ENCODE data around the gene PDCD2L. TPM values are rescaled to one million over a fixed set of nuclear protein-coding genes. Genes with fewer than 3 reads are reported as not detected.
A peak's percentile ranks its signal among the peaks of the same experiment; 100 is the strongest.

Gene PDCD2L
- total and polyA plus RNA-seq, 9 of the 15 experiments (the other 6 are each of a cell fraction or from before 2014, with no cell fraction given), result 12.1 to 68.5 (median 56.3) TPM

DNA sequence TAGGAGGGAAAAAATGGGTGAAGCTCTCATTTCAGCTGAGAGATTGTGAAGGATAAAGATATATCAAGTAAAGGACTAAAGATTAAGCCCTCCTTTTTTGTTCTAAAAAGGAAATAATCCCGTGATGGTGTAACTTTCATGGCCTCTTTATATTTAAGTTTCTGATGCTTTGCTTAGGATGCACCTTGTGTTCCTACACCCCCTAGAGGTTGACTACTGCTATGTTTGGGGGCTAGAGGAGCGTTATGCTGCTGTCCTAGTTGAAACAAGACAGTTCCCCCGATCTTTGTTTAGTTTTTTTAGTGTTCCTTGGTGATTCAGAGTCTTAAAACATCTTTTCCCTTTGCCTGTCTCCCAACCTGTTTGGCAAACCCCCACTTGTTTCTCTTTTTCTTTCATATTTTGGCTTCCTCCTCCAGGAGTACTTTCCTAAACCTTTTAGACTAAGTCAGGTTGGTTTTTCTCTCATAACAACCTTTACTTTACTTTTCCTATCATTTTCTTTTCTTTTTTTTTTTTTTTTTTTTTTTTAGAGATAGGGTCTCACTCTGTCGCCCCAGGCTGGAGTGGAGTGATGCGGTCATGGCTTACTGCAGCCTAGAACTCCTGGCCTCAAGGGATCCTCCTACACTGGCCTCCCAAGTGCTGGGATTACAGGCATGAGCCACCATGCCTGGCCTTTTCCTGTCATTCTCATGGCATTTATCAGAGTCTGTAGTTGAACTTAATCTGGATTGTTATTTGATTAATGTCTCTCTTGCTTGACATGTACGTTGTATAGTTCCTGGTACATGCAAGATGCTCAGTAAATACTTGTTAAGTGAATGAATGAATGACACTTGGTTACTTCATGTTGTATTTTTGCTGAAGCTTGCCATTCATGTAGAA, 26.8 kb downstream of the PDCD2L start (continued):
- TF ChIP-seq, protein P1, sequence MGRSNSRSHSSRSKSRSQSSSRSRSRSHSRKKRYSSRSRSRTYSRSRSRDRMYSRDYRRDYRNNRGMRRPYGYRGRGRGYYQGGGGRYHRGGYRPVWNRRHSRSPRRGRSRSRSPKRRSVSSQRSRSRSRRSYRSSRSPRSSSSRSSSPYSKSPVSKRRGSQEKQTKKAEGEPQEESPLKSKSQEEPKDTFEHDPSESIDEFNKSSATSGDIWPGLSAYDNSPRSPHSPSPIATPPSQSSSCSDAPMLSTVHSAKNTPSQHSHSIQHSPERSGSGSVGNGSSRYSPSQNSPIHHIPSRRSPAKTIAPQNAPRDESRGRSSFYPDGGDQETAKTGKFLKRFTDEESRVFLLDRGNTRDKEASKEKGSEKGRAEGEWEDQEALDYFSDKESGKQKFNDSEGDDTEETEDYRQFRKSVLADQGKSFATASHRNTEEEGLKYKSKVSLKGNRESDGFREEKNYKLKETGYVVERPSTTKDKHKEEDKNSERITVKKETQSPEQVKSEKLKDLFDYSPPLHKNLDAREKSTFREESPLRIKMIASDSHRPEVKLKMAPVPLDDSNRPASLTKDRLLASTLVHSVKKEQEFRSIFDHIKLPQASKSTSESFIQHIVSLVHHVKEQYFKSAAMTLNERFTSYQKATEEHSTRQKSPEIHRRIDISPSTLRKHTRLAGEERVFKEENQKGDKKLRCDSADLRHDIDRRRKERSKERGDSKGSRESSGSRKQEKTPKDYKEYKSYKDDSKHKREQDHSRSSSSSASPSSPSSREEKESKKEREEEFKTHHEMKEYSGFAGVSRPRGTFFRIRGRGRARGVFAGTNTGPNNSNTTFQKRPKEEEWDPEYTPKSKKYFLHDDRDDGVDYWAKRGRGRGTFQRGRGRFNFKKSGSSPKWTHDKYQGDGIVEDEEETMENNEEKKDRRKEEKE (IDR thresholded peaks at IDR 0.05; ENCODE audit: borderline replicate concordance in 1 of 2, control insufficient read depth in 1 of 2, low read depth in 2 of 2, low read length in 1 of 2), result no peak
- peak; percentile 21 to 44; a peak in 3 of 4 replicates for TF ChIP-seq RAD21 (CRISPR knock-in tag; conservative IDR thresholded peaks at IDR 0.05 in 1 of 2, IDR thresholded peaks at IDR 0.05 in 1 of 2)
- TF ChIP-seq, protein P2, sequence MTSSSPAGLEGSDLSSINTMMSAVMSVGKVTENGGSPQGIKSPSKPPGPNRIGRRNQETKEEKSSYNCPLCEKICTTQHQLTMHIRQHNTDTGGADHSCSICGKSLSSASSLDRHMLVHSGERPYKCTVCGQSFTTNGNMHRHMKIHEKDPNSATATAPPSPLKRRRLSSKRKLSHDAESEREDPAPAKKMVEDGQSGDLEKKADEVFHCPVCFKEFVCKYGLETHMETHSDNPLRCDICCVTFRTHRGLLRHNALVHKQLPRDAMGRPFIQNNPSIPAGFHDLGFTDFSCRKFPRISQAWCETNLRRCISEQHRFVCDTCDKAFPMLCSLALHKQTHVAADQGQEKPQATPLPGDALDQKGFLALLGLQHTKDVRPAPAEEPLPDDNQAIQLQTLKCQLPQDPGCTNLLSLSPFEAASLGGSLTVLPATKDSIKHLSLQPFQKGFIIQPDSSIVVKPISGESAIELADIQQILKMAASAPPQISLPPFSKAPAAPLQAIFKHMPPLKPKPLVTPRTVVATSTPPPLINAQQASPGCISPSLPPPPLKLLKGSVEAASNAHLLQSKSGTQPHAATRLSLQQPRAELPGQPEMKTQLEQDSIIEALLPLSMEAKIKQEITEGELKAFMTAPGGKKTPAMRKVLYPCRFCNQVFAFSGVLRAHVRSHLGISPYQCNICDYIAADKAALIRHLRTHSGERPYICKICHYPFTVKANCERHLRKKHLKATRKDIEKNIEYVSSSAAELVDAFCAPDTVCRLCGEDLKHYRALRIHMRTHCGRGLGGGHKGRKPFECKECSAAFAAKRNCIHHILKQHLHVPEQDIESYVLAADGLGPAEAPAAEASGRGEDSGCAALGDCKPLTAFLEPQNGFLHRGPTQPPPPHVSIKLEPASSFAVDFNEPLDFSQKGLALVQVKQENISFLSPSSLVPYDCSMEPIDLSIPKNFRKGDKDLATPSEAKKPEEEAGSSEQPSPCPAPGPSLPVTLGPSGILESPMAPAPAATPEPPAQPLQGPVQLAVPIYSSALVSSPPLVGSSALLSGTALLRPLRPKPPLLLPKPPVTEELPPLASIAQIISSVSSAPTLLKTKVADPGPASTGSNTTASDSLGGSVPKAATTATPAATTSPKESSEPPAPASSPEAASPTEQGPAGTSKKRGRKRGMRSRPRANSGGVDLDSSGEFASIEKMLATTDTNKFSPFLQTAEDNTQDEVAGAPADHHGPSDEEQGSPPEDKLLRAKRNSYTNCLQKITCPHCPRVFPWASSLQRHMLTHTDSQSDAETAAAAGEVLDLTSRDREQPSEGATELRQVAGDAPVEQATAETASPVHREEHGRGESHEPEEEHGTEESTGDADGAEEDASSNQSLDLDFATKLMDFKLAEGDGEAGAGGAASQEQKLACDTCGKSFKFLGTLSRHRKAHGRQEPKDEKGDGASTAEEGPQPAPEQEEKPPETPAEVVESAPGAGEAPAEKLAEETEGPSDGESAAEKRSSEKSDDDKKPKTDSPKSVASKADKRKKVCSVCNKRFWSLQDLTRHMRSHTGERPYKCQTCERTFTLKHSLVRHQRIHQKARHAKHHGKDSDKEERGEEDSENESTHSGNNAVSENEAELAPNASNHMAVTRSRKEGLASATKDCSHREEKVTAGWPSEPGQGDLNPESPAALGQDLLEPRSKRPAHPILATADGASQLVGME (CRISPR knock-in tag; IDR thresholded peaks at IDR 0.05), result no peak
- TF ChIP-seq, protein P3, sequence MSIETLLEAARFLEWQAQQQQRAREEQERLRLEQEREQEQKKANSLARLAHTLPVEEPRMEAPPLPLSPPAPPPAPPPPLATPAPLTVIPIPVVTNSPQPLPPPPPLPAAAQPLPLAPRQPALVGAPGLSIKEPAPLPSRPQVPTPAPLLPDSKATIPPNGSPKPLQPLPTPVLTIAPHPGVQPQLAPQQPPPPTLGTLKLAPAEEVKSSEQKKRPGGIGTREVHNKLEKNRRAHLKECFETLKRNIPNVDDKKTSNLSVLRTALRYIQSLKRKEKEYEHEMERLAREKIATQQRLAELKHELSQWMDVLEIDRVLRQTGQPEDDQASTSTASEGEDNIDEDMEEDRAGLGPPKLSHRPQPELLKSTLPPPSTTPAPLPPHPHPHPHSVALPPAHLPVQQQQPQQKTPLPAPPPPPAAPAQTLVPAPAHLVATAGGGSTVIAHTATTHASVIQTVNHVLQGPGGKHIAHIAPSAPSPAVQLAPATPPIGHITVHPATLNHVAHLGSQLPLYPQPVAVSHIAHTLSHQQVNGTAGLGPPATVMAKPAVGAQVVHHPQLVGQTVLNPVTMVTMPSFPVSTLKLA (conservative IDR thresholded peaks at IDR 0.05), result peak in 1 of 2 experiments; percentile 41; a peak in 1 of 4 replicates
- no peak for TF ChIP-seq CEBPG (CRISPR knock-in tag; IDR thresholded peaks at IDR 0.05)
- no peak for TF ChIP-seq CEBPG (tag; conservative IDR thresholded peaks at IDR 0.05 in 1 of 2, IDR thresholded peaks at IDR 0.05 in 1 of 2)
- TF ChIP-seq GABPA (tag; conservative IDR thresholded peaks at IDR 0.05; ENCODE audit: low read depth), result no peak
- TF ChIP-seq NCOA2 (IDR thresholded peaks at IDR 0.05; ENCODE audit: partially characterized antibody in 2 of 2), result no peak
- no peak for TF ChIP-seq ZNF75A (CRISPR knock-in tag; IDR thresholded peaks at IDR 0.05)
- TF ChIP-seq ZNF347 (CRISPR knock-in tag; IDR thresholded peaks at IDR 0.05; ENCODE audit: low read depth), result no peak
- TF ChIP-seq, protein P4, sequence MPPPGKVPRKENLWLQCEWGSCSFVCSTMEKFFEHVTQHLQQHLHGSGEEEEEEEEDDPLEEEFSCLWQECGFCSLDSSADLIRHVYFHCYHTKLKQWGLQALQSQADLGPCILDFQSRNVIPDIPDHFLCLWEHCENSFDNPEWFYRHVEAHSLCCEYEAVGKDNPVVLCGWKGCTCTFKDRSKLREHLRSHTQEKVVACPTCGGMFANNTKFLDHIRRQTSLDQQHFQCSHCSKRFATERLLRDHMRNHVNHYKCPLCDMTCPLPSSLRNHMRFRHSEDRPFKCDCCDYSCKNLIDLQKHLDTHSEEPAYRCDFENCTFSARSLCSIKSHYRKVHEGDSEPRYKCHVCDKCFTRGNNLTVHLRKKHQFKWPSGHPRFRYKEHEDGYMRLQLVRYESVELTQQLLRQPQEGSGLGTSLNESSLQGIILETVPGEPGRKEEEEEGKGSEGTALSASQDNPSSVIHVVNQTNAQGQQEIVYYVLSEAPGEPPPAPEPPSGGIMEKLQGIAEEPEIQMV (tag; conservative IDR thresholded peaks at IDR 0.05; ENCODE audit: low read depth), result no peak
- TF ChIP-seq BDP1 (IDR thresholded peaks at IDR 0.05; ENCODE audit: insufficient read depth, insufficient read length), result no peak
- TF ChIP-seq BHLHE40 (IDR thresholded peaks at IDR 0.05; ENCODE audit: low read length), result no peak

Data from K562 (cell line).